WI38 (cell line): Measurements from ENCODE around the gene MKRN2OS.

ENCODE experiments used
- H3K4me3 ChIP-seq: 2 replicates; pipeline ENCODE4 v1.5.1; 2011; ENCODE audit warnings: low read depth, mild to moderate bottlenecking, control low read depth, low read length
- TF ChIP-seq, protein P1 (sequence below): IDR thresholded peaks from 2 replicates; pipeline ENCODE4 v1.5.1; 2012; ENCODE audit warnings: low read depth, mild to moderate bottlenecking, control low read depth, low read length

MKRN2OS gene

DNA sequence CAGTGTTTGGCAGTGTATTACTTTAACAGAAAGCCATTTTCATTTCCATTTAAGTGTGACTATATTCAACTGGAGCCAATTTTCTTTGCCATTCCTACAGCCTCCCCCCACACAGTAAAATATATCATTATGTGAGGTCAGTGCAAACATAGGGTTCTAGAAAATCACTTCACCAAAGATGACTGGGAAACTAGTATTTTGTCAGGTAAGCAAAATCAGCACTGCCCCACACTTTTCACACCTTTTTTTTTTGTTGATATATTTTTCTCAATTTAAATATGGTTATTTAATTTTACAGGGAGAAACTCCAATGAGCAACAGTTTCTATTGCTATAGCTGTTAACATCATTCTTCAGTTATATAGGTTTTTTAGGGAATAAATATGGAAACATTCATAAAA lies 29.7 kb downstream of the MKRN2OS start:
- TF ChIP-seq, protein P1, sequence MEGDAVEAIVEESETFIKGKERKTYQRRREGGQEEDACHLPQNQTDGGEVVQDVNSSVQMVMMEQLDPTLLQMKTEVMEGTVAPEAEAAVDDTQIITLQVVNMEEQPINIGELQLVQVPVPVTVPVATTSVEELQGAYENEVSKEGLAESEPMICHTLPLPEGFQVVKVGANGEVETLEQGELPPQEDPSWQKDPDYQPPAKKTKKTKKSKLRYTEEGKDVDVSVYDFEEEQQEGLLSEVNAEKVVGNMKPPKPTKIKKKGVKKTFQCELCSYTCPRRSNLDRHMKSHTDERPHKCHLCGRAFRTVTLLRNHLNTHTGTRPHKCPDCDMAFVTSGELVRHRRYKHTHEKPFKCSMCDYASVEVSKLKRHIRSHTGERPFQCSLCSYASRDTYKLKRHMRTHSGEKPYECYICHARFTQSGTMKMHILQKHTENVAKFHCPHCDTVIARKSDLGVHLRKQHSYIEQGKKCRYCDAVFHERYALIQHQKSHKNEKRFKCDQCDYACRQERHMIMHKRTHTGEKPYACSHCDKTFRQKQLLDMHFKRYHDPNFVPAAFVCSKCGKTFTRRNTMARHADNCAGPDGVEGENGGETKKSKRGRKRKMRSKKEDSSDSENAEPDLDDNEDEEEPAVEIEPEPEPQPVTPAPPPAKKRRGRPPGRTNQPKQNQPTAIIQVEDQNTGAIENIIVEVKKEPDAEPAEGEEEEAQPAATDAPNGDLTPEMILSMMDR = no peak
- H3K4me3 ChIP-seq = no peak overlapping the region

DNA sequence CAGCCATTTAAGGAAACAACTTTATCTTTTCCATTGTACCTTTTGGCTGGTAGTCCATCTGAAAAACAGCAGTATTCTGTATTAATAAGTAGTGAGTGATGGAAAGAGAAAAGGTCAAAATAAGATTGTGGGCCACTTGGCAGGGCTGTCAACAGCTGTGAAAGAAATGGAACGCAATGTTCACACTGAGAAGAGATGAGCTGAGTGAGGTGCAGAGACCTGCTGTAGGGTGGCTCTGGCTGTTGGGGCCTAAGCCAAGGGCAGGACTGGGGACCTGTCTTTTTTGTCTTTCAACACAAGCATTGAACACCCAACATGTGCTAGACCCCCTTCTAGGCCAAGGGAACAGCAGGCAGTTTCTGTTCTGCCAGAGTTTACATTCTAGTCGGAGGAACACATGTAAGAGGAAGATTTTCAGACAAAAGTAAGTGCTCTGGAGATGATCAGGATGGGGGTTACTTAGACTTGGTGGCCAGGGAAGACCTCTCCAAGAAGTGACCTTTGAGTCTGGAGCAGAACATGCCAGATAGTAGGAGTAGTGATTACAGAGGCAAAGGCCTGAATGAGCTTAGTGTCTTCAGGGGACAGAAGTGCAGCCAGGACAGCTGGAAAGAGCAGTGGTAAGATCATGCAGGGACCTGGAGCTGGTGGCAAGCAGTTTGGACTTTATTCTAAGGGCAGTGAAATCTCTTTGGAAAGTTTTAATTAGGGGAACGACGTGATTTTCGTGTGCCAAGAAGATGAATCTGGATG lies 31.4 kb downstream of the MKRN2OS start:
- no peak overlapping the region for H3K4me3 ChIP-seq
- TF ChIP-seq, protein P1 = no peak

DNA sequence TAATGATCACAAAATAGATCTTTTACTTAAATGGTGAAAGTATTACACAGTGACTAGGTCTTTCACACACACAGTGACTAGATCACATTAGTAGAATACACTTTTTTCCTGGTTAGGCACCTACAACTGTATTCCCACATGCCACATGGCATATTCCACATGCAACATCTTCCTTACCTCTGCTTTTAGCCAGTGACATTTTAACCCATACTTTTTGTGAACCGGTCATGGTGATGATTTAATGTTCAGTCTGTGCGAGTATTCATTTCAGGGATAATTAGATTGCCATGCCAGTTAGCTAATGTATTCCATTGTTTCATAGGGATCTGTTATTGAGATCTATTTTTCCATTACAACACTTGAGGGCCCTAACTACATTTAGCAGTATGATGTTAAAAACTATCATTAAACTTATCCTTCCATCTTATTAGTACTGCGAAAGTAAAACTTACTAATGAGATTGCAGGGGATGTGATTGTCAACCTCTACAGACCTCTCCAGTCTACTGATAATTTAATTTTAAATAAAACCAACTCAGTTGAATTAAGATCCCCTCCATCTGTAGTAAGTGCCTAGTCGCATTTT lies 32.7 kb downstream of the MKRN2OS start:
- TF ChIP-seq, protein P1 = no peak
- no peak overlapping the region for H3K4me3 ChIP-seq

DNA sequence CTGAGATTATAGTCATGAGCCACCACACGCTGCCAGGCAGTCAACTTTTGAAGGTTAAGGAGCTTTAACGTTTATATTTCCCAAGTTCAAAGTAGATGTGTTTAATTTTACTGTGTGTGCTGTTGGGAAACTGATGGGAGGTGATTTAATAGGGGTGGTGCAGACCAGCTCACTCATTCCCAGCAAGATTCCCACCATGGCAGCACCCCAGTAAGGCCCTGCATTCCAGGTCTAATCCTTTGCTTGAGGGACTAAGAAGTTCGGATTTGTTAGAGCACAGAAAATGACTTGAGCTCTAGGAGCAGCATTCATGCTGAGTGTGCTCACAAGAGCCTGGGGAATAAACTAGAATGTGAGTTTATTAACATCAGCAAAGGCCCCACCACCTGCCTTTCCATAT lies 35.8 kb downstream of the MKRN2OS start:
- TF ChIP-seq, protein P1 = no peak
- H3K4me3 ChIP-seq = no peak overlapping the region

DNA sequence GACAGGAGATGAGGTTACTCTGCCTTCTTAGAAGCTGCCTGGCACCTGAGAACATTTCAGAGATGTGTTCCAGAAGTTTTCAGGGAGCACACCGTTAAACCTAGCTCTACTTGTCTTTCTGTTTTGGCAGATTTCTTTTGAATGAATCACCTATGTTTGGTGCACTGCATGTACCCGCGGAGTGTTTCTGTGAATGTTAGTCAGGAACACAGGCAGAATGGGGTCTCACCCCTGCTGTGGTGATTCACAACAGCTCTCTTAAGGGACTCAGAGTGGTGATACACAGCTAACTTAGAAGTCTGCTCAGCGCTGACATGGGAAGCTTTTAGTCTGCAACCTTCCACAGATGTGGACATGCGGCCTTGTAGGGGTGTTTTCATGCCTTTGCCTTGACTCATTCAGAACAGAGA lies 37.0 kb downstream of the MKRN2OS start:
- H3K4me3 ChIP-seq = peak overlapping the region; percentile 29
- TF ChIP-seq, protein P1 = no peak

DNA sequence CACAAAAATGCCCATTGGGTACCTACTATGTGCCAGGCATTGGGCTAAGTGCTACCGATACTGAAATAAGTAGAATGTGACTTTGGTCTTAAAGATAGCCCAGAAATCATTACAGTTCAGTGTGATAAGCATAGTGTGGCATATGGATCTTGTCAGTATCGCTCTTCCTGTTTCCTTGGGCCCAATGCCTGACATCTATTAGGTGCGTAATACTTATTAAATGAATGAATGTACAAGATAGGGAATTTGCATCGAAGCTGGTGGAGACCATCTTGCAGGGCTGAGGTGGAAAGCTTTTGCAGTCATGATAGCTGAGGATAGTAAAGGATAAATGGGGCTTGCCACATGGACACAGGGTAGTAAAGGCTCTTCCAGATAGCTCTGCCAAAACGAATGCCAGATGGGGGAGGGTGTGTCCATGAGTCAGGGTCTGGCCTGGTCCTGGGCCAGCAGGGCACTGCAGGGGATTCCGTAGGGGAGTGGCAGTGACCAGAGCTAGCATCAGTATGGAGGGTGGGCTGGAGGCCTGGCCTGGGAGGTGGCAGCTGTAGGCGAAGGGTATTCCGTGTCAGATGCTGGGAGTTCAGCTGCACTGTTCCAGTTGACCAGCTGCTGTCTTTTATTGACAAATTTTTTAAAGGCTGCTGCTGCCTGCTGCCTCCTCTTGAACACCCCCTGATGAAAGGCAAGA lies 37.6 kb downstream of the MKRN2OS start:
- TF ChIP-seq, protein P1 = no peak

DNA sequence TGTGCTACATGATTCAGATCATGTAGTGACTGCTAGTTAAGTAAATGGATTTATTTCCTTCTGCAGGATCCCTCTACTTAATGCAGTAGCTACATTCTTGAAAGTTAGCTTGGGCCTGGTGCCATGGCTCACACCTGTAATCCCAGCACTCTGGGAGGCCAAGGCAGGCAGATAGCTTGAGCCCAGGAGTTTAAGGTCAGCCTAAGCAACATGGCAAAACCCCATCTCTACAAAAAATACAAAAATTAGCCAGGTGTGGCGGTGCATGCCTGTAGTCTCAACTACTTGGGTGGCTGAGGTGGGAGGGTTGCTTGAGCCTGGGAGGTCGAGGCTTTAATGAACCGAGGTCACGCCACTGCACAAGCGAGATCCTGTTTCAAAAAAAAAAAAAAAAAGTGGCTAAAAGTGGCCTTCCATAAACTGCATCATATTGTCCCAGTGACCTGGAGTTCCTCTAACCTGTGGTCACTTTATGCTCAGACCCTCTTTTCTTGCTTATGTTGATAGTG lies 39.0 kb downstream of the MKRN2OS start:
- TF ChIP-seq, protein P1 = no peak
- H3K4me3 ChIP-seq = no peak overlapping the region

More for the DNA sequence above, 37.6 kb downstream of the MKRN2OS start:
- peak overlapping the region; percentile 29 for H3K4me3 ChIP-seq
